Measurements from ENCODE around the gene GUK1. TPM values are rescaled to one million over a fixed set of nuclear protein-coding genes. Genes with fewer than 3 reads are reported as not detected.

GUK1 gene
- total RNA-seq, 2 experiments from 2014 or later = 154 to 197 TPM

DNA sequence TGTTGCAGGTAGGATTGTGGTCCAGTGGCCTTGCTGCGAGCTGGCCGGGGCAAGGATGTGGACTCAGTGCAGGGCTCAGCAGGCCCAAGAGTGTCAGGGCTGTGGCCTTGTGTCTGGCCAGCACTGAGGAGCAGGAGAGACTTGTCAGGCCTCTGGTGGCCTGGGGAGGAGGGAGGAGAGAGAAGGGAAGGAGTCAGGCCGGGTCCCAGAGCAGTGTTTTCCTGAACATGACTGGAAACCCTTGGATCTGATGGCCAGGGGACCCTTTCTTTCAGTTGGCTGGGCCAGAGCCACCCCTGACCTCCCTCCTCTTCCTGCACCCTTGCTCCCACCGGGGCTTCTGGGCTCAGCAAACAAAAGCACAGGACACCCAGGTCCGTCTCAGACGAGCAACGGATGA, 30.6 kb downstream of the GUK1 start:
- DNase-seq (ENCODE audit: low spot score) = no peak
- H4K20me1 ChIP-seq (ENCODE audit: insufficient read depth, low read length) = peaks cover 5% of the 10 kb centered on the region; the same call in 1 of the 2 replicates
- ChIA-PET CTCF (ENCODE audit: unreplicated experiment) (no interaction called here), POLR2A (no interaction called here)
- H3K9me2 ChIP-seq (ENCODE audit: insufficient read depth, low read length) = no peaks in the 10 kb centered on the region
- TF ChIP-seq, protein P1, sequence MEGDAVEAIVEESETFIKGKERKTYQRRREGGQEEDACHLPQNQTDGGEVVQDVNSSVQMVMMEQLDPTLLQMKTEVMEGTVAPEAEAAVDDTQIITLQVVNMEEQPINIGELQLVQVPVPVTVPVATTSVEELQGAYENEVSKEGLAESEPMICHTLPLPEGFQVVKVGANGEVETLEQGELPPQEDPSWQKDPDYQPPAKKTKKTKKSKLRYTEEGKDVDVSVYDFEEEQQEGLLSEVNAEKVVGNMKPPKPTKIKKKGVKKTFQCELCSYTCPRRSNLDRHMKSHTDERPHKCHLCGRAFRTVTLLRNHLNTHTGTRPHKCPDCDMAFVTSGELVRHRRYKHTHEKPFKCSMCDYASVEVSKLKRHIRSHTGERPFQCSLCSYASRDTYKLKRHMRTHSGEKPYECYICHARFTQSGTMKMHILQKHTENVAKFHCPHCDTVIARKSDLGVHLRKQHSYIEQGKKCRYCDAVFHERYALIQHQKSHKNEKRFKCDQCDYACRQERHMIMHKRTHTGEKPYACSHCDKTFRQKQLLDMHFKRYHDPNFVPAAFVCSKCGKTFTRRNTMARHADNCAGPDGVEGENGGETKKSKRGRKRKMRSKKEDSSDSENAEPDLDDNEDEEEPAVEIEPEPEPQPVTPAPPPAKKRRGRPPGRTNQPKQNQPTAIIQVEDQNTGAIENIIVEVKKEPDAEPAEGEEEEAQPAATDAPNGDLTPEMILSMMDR (conservative IDR thresholded peaks at IDR 0.05; ENCODE audit: low read length) = no peak
- no peak for TF ChIP-seq EZH2phosphoT487 (IDR thresholded peaks at IDR 0.05; ENCODE audit: borderline replicate concordance, low read depth, low read length)
- no peak overlapping the region for H3K4me2 ChIP-seq (ENCODE audit: low read length)
- H3K36me3 ChIP-seq (ENCODE audit: insufficient read depth, low read length) = peaks cover 9% of the 10 kb centered on the region; the same call in 1 of the 2 replicates
- no peaks in the 10 kb centered on the region for H3K9me3 ChIP-seq (ENCODE audit: low read length)
- peaks cover 11% of the 10 kb centered on the region; the same call in 1 of the 2 replicates for H3K79me2 ChIP-seq (ENCODE audit: insufficient read depth, low read depth, low read length)
- H3K4me1 ChIP-seq (ENCODE audit: insufficient read depth, low read length, poor library complexity, severe bottlenecking) = peaks cover 8% of the 10 kb centered on the region
- no TSS peak for BruUV-seq (replicated peaks)
- H2AFZ ChIP-seq (ENCODE audit: low read length) = no peak overlapping the region
- intact Hi-C loops (cut with micrococcal nuclease; ENCODE audit: unreplicated experiment) = no loop called here
- H3K4me3 ChIP-seq (ENCODE audit: low read depth, low read length, poor library complexity, severe bottlenecking) = no peak overlapping the region
- H3K27ac ChIP-seq (ENCODE audit: low read depth, low read length, poor library complexity, severe bottlenecking) = no peak overlapping the region

DNA sequence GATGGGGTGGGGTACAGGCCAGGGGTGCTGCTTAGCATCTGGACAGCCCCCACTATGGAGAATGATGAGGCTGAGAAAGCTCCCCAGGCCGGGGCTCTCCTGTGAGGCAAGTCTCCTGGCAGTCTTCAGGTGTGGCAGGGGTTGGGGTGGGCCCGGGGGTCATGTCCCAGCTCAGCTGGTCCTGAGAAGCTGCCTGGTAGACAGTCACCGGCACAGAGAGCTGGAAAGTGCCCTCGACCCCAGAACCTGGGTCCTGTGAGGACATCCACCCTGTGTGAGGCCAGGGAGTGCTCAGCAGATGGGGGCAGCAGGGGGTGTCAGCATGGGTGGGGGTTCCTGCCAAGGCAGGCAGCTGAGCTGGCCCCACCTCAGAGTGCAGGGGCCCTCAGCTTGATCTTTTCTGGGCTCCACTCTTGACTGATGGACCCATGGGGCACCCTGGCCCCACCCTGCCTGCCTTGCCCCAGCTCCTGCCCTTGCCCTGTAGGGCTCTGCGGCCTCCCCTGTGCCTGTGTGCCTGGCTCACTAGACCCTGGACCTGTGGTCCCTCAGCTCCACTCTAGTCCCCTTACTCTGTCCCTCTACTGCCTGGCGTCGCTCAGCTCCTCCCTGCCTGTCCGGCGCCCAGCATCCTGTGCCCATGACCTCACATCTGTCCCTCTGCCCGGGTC, 31.3 kb downstream of the GUK1 start:
- Histone ChIP-seq H3K27ac (ENCODE audit: low read depth, low read length, poor library complexity, severe bottlenecking) (no peak overlapping the region), H3K4me2 (ENCODE audit: low read length) (no peak overlapping the region), H3K36me3 (ENCODE audit: insufficient read depth, low read length) (peaks cover 9% of the 10 kb centered on the region; the same call in 1 of the 2 replicates), H3K79me2 (ENCODE audit: insufficient read depth, low read depth, low read length) (peaks cover 9% of the 10 kb centered on the region; the same call in 1 of the 2 replicates), H3K4me1 (ENCODE audit: insufficient read depth, low read length, poor library complexity, severe bottlenecking) (peaks cover 8% of the 10 kb centered on the region), H3K9me3 (ENCODE audit: low read length) (no peaks in the 10 kb centered on the region), H4K20me1 (ENCODE audit: insufficient read depth, low read length) (peaks cover 5% of the 10 kb centered on the region; the same call in 1 of the 2 replicates), H2AFZ (ENCODE audit: low read length) (no peak overlapping the region), H3K4me3 (ENCODE audit: low read depth, low read length, poor library complexity, severe bottlenecking) (no peak overlapping the region), H3K9me2 (ENCODE audit: insufficient read depth, low read length) (no peaks in the 10 kb centered on the region)
- ChIA-PET POLR2A (no interaction called here), CTCF (ENCODE audit: unreplicated experiment) (no interaction called here)
- intact Hi-C loops (cut with micrococcal nuclease; ENCODE audit: unreplicated experiment) = no loop called here
- no TSS peak for BruUV-seq (replicated peaks)
- no peak for TF ChIP-seq EZH2phosphoT487 (IDR thresholded peaks at IDR 0.05; ENCODE audit: borderline replicate concordance, low read depth, low read length)
- TF ChIP-seq, protein P1 (conservative IDR thresholded peaks at IDR 0.05; ENCODE audit: low read length) = no peak
- DNase-seq (ENCODE audit: low spot score) = no peak
